Prostate gland (tissue), 2 donors: Measurements from ENCODE around the gene GNA12. TPM values are rescaled to one million over a fixed set of nuclear protein-coding genes. Genes with fewer than 3 reads are reported as not detected.

ENCODE experiments used
- DNase-seq: peaks from one replicate; pipeline ENCODE4 v3.0.0-alpha.2; 2019; ENCODE audit warnings: low spot score
- H3K27ac ChIP-seq, 2 donors: fragments of 200-600 bp; sonication (generic); 2 replicates each; pipeline ENCODE4 v1.5.1; 2017 to 2019
- H3K27me3 ChIP-seq: fragments of 200-600 bp; sonication (generic); replicated peaks from 2 replicates; pipeline ENCODE4 v1.5.1; 2019; ENCODE audit not compliant: insufficient read depth
- H3K36me3 ChIP-seq, 2 donors: fragments of 200-600 bp; sonication (generic); 1 replicate in 1 of 2; 2 replicates in 1 of 2; pipeline versions ENCODE4 v1.5.1 to v1.8.1; 2017 to 2019
- H3K4me1 ChIP-seq: fragments of 200-600 bp; sonication (generic); replicated peaks from 2 replicates; pipeline ENCODE4 v1.5.1; 2019
- H3K4me3 ChIP-seq, 2 donors: fragments of 200-600 bp; sonication (generic); 2 replicates each; pipeline ENCODE4 v1.5.1; 2017 to 2019
- H3K9me3 ChIP-seq: fragments of 200-600 bp; sonication (generic); 2 replicates; pipeline ENCODE4 v1.5.1; 2017
- POLR2A ChIP-seq: fragments of 450-650 bp; IDR thresholded peaks from one replicate; pipeline ENCODE4 v1.6.1; 2016; ENCODE audit warnings: antibody characterized with exemption, mild to moderate bottlenecking
- POLR2AphosphoS5 ChIP-seq: sonication (generic); formaldehyde crosslinking; IDR thresholded peaks from one replicate; pipeline ENCODE4 v1.6.1; 2017; ENCODE audit warnings: antibody characterized with exemption
- WGBS: methylation state at CpG from one replicate; pipeline ENCODE4 v1.1.5; 2018; 5-methylcytosine and 5-hydroxymethylcytosine counted together
- intact Hi-C: fragments of 100-400 bp; cut with DNase I; formaldehyde crosslinking; loops from one replicate; pipeline ENCODE4 v1.14.2; 2022
- total RNA-seq, 2 donors: library from RNA; depleted of rRNA; stranded (reverse); fragments of >200 nt; gene quantifications; one replicate each; pipeline ENCODE4 v1.1.0, GENCODE V29; 2016
- TF ChIP-seq, protein P1 (sequence below), 4 experiments: fragments of 200-600 bp in 2 of 4; fragments of 450-650 bp in 2 of 4; sonication (generic) in 2 of 4; IDR thresholded peaks; 1 replicate in 3 of 4; 2 replicates in 1 of 4; pipeline ENCODE4 v1.5.1; 2016 to 2019; ENCODE audit warnings: antibody characterized with exemption in 4 of 4, mild to moderate bottlenecking in 2 of 4, moderate library complexity in 2 of 4

GNA12 gene
- total RNA-seq, 2 donors from 2014 or later: 22.6 to 102 TPM

DNA sequence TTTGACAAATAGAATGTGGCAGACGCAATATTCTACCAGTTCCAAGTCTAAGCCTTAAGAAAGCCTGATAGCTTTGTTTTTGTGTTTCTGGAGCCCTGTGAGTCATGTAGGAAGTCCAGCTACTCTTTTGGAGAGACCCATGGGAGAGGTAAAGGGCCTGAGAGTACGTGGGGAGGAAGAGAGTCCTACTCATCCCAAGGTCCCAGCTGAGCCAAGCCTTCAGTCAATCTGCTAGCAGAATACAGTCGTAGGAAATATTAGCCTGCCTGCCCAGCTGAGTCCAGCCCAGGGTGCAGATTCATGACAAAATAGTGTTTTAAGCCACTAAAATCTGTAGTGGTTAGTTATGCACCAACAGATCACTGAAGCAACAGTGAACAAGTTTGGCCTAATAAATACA, 9.0 kb upstream of the GNA12 start:
- no peaks in the 10 kb centered on the region for H3K27me3 ChIP-seq
- H3K9me3 ChIP-seq: no peaks in the 10 kb centered on the region
- H3K36me3 ChIP-seq: no peaks in the 10 kb centered on the region
- DNase-seq: no peak
- 81% methylated on average over 3 of the region's 3 CpGs for WGBS
- H3K4me3 ChIP-seq: no peak overlapping the region
- intact Hi-C loops: loop anchor here (10.0 kb wide), 1 partner anchor 278 kb away; no protein-coding TSS in a partner anchor
- H3K27ac ChIP-seq: no peak overlapping the region
- TF ChIP-seq POLR2A: no peak
- TF ChIP-seq, protein P1, sequence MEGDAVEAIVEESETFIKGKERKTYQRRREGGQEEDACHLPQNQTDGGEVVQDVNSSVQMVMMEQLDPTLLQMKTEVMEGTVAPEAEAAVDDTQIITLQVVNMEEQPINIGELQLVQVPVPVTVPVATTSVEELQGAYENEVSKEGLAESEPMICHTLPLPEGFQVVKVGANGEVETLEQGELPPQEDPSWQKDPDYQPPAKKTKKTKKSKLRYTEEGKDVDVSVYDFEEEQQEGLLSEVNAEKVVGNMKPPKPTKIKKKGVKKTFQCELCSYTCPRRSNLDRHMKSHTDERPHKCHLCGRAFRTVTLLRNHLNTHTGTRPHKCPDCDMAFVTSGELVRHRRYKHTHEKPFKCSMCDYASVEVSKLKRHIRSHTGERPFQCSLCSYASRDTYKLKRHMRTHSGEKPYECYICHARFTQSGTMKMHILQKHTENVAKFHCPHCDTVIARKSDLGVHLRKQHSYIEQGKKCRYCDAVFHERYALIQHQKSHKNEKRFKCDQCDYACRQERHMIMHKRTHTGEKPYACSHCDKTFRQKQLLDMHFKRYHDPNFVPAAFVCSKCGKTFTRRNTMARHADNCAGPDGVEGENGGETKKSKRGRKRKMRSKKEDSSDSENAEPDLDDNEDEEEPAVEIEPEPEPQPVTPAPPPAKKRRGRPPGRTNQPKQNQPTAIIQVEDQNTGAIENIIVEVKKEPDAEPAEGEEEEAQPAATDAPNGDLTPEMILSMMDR (IDR thresholded peaks at IDR 0.05): no peak
- TF ChIP-seq POLR2AphosphoS5: no peak
- H3K4me1 ChIP-seq: no peaks in the 10 kb centered on the region

DNA sequence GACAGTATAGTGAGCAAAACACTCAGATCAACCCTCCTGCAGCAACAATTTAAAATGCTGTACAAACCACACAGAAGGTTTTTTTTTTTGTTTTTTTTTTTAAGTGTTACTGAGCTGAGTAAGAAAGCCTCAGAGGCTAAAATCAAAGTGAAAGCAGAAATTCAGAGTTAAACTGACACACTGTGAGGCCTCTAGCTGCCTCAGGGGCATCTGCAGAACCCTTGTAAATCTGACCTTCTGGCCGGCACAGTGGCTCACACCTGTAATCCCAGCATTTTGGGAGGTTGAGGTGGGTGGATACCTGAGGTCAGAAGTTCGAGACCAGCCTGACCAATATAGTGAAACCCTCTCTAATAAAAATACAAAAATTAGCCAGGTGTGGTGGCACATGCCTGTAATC, 7.4 kb upstream of the GNA12 start:
- Histone ChIP-seq H3K9me3 (no peaks in the 10 kb centered on the region), H3K4me1 (no peaks in the 10 kb centered on the region), H3K27me3 (no peaks in the 10 kb centered on the region), H3K27ac (no peak overlapping the region), H3K4me3 (no peak overlapping the region), H3K36me3 (no peaks in the 10 kb centered on the region)
- no peak for TF ChIP-seq POLR2A
- no peak for TF ChIP-seq POLR2AphosphoS5
- TF ChIP-seq, protein P1 (IDR thresholded peaks at IDR 0.05): no peak
- DNase-seq: no peak
- 84% methylated on average over 2 of the region's 2 CpGs for whole genome bisulfite sequencing
- intact Hi-C loops: loop anchor here (10.0 kb wide), 1 partner anchor 277 kb away; no protein-coding TSS in a partner anchor

DNA sequence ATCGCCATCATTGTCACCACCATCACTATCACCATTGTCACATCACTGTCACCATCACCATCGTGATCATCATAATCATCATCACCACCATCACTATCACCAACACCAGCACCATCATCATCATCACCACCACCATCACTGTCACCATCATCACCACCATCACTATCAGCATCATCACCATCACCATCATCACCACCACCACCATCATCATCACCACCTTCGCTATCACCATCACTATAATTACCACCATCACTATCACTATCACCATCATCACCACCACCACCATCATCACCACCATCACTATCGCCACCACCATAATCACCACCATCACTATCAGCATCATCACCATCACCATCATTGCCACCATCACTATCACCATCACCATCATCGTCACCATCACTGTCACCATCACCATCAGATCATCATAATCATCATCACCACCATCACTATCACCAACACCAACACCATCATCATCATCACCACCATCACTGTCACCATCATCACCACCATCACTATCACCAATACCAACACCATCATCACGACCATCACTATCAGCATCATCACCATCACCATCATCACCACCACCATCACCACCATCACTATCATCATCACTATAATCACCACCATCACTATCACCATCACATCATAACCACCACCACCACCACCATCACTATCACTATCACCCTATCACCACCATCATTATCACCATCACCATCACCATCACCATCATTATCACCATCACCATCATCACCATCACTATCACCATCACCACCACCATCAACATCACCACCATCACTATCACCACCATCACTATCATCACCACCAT, 6.0 kb upstream of the GNA12 start:
- intact Hi-C loops: loop anchor here (10.0 kb wide), 1 partner anchor 275 kb away; no protein-coding TSS in a partner anchor
- H3K36me3 ChIP-seq: no peaks in the 10 kb centered on the region
- DNase-seq: no peak
- TF ChIP-seq POLR2AphosphoS5: no peak
- TF ChIP-seq, protein P1 (IDR thresholded peaks at IDR 0.05): no peak
- no peak for TF ChIP-seq POLR2A
- WGBS: 94% methylated on average over 6 of the region's 6 CpGs
- no peaks in the 10 kb centered on the region for H3K27me3 ChIP-seq
- H3K27ac ChIP-seq: no peak overlapping the region
- no peaks in the 10 kb centered on the region for H3K4me1 ChIP-seq
- no peaks in the 10 kb centered on the region for H3K9me3 ChIP-seq
- no peak overlapping the region for H3K4me3 ChIP-seq

DNA sequence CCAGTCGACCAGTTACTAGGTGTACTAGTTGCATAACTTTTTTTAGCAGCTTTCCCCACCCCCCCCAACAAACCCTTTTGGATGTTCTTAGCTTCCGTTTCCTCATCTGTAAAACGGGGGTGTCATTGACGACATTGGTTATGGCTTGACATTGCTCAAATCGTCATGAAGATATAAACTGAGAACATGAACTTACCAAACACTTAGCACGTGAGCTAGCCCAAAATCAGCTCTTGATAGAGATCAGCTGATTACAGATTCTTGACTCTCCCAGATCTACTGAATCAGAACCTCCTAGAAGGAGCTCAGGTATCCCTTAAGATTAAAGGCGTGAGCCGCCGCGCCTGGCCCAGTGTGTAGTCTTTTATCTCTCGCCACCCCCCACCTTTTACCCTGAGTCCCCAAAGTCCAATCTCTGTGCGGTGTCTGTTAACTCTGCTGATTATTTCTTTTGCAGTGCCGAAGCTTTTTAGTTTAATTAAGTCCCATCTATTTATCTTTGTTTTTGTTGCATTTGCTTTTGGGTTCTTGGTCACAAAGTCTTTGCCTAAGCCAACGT, 1.0 kb upstream of the GNA12 start:
- WGBS: 78% methylated on average over 14 of the region's 14 CpGs
- DNase-seq: no peak
- Histone ChIP-seq H3K36me3 (no peaks in the 10 kb centered on the region), H3K4me3 (no peak overlapping the region), H3K4me1 (peaks cover 6% of the 10 kb centered on the region), H3K27me3 (no peaks in the 10 kb centered on the region), H3K9me3 (no peaks in the 10 kb centered on the region), H3K27ac (no peak overlapping the region)
- TF ChIP-seq POLR2A: no peak
- TF ChIP-seq, protein P1 (IDR thresholded peaks at IDR 0.05): no peak
- no peak for TF ChIP-seq POLR2AphosphoS5
- intact Hi-C loops: no loop called here
